WERI-Rb-1 (cell line): ENCODE measurements around the gene FIS1.
"Not testable (repeated sequence)": the region's sequence is repeated elsewhere in the genome, so short reads cannot be mapped to it uniquely, and the experiment has no call there.

Experiments
- DNase-seq: peaks from one replicate; pipeline ENCODE4 v3.0.0-alpha.2; 2020
- H3K27ac ChIP-seq: fragments of 250-450 bp; sonication (Bioruptor Pico); 2 replicates; pipeline ENCODE4 v1.5.1; 2020; ENCODE audit warnings: mild to moderate bottlenecking, moderate library complexity
- H3K27me3 ChIP-seq: fragments of 250-450 bp; sonication (Bioruptor Pico); 2 replicates; pipeline ENCODE4 v1.5.1; 2021; ENCODE audit warnings: mild to moderate bottlenecking, low read depth, moderate library complexity; ENCODE audit not compliant: insufficient read depth, severe bottlenecking
- H3K36me3 ChIP-seq: fragments of 250-450 bp; sonication (Bioruptor Pico); 2 replicates; pipeline ENCODE4 v1.5.1; 2020; ENCODE audit warnings: mild to moderate bottlenecking, moderate library complexity
- H3K4me3 ChIP-seq: 2 replicates; pipeline ENCODE4 v1.5.1; 2011; ENCODE audit warnings: low read depth, mild to moderate bottlenecking, control low read depth, low read length
- H3K9me3 ChIP-seq: fragments of 250-450 bp; sonication (Bioruptor Pico); 2 replicates; pipeline ENCODE4 v1.5.1; 2021; ENCODE audit warnings: mild to moderate bottlenecking, moderate library complexity; ENCODE audit not compliant: severe bottlenecking
- TF ChIP-seq, protein P1 (sequence below): IDR thresholded peaks from 2 replicates; pipeline ENCODE4 v1.5.1; 2011; ENCODE audit warnings: low read depth, mild to moderate bottlenecking, control low read depth, inconsistent platforms, low read length

Gene FIS1

DNA sequence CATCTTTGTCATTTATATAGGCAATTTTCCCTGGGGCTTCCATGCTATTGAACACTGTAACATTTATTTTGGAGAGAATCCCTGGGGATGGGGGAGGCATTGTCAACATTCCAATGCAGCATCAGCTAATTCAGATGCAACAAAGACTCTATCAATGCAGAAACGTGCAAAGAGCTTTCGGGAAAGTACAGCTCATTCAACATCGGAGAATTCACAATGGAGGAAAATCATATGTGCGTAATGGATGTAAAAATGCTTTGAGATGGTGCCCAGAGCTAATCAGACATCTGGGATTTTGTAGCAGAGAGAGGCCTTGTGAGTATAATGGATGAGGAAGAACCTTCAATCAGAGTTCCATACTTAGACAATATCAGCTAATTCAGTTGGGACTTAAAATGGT is 28.3 kb upstream of the FIS1 start:
- Histone ChIP-seq H3K27me3 (peaks cover 18% of the 10 kb centered on the region), H3K9me3 (no peaks in the 10 kb centered on the region), H3K27ac (no peak overlapping the region), H3K36me3 (no peaks in the 10 kb centered on the region), H3K4me3 (no peak overlapping the region)
- TF ChIP-seq, protein P1, sequence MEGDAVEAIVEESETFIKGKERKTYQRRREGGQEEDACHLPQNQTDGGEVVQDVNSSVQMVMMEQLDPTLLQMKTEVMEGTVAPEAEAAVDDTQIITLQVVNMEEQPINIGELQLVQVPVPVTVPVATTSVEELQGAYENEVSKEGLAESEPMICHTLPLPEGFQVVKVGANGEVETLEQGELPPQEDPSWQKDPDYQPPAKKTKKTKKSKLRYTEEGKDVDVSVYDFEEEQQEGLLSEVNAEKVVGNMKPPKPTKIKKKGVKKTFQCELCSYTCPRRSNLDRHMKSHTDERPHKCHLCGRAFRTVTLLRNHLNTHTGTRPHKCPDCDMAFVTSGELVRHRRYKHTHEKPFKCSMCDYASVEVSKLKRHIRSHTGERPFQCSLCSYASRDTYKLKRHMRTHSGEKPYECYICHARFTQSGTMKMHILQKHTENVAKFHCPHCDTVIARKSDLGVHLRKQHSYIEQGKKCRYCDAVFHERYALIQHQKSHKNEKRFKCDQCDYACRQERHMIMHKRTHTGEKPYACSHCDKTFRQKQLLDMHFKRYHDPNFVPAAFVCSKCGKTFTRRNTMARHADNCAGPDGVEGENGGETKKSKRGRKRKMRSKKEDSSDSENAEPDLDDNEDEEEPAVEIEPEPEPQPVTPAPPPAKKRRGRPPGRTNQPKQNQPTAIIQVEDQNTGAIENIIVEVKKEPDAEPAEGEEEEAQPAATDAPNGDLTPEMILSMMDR: no peak
- no peak for DNase-seq

DNA sequence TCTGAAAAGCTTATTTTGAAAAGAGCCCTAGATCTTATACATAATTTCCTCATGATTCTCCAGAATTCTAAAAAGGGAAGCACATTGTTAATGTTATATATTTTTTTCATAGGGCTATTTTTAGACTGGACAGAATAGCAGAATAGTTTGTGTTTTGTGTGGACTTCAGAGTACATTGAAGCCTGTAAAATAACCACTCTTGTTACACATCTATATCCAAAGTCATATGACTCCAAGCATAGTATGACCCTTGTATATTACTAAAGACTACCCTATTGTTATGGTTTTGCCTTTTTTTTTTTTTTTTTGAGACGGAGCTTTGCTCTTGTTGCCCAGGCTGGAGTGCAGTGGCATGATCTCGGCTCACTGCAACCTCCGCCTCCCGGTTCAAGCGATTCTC is 26.1 kb upstream of the FIS1 start:
- no peak overlapping the region for H3K4me3 ChIP-seq
- H3K27me3 ChIP-seq: peaks cover 7% of the 10 kb centered on the region
- H3K36me3 ChIP-seq: no peaks in the 10 kb centered on the region
- H3K9me3 ChIP-seq: no peaks in the 10 kb centered on the region
- H3K27ac ChIP-seq: no peak overlapping the region
- DNase-seq: no peak
- TF ChIP-seq, protein P1: no peak

DNA sequence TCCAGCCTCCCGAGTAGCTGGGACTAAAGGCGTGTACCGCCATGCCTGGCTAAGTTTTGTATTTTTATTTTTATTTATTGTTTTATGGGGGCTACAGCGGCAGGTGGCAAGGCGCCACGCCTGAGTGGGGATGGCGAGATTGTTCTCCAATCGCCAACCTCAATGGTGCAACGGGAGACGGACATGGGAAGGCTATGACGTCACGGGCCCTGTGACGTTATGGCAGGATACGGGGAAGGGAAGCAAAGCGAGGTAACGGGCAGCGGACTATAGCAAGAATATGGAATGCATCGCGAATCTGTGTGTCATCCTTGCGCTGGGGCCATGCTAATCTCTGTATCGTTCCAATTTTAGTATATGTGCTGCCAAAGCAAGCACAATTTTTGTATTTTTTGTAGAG is 24.8 kb upstream of the FIS1 start:
- TF ChIP-seq, protein P1: no peak
- no peak for DNase-seq
- peaks cover 2% of the 10 kb centered on the region for H3K27me3 ChIP-seq
- H3K4me3 ChIP-seq: no peak overlapping the region
- H3K9me3 ChIP-seq: no peaks in the 10 kb centered on the region
- no peaks in the 10 kb centered on the region for H3K36me3 ChIP-seq
- H3K27ac ChIP-seq: no peak overlapping the region

DNA sequence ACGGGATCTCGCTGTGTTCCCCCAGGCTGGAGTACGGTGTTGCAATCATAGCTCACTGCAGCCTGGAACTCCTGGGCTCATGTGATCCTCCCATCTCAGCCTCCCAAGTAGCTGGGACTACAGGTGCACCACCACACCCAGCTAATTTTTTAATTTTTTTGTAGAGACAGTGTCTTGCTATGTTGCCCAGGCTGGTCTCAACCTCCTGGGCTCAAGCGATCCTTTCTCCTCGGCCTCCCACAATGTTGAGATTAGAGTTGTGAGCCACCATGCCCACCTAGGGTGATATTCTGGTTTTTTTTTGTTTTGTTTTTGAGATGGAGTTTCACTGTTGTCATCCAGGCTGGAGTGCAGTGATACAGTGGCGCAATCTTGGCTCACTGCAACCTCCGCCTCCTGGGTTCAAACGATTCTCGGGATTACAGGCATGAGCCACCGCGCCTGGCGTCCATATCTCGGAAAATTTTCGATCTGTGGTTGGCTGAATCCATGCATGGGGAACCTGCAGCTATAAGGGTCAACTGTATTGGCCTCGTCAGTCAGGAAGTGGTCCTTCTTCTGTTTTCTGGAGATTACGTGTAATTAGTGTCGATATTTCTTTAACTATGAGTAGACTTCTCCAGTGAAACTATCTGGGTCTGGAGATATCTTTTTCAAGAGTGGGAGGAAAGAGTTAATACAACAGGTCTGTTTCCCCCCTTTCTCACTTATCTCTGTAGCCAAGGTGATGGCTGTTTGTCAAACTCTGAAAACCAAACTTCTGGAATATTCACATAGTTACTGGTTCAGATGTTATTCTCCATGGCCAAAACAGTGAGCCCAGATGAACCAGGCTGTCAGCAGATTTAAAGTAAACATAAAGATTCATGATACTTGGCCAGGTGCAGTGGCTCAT is 21.0 kb upstream of the FIS1 start:
- Histone ChIP-seq H3K27ac (no peak overlapping the region), H3K4me3 (no peak overlapping the region), H3K27me3 (no peaks in the 10 kb centered on the region), H3K9me3 (no peaks in the 10 kb centered on the region), H3K36me3 (no peaks in the 10 kb centered on the region)
- TF ChIP-seq, protein P1: no peak
- DNase-seq: no peak

DNA sequence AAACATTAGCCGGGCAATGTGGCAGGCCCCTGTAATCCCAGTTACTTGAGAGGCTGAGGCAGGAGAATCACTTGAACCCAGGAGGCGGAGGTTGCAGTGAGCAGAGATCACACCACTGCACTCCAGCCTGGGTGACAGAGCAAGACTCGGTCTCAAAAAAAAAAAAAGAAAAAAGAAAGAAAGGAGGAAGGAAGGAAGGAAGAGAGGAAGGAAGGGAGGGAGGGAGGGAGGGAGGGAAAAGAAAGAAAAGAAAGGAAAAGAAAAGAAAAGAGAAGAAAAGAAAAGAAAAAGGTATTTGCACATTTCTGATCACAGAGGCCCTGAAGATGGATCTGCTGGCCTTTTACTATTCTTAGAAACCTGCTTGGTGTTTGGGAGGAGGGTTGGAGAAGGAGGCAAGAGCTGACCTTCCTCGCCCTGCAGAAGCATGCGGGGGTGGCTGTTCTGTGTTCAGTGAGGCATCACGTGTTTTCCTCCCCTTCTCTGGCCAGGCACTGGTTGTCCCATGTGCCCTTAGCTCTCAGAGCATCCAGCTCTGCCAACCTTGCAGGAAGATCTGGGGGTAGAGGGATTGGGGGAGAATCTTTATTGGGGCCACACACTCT is 19.3 kb upstream of the FIS1 start:
- DNase-seq, H3K36me3 ChIP-seq, H3K9me3 ChIP-seq, H3K4me3 ChIP-seq, H3K27me3 ChIP-seq, H3K27ac ChIP-seq: not testable (repeated sequence)

DNA sequence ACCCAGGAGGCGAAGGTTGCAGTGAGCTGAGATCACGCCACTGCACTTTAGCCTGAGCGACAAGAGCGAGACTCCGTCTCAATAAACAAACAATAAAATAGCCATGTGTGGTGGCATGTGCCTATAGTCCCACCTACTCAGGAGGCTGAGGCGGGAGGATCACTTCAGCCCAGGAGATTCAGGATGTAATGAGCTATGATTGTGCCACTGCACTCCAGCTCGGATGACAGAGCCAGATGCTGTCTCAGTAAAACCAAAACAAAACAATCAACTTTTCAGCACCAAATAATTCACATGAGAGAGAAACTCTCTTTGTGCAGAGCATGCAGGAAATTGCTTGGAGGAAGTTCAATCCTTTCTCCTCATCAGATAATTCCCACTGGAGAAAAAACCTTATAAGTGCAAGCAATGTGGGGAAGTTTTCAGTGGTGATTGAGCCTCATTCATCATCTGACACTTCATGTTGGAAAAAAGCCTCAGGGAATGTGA is 13.4 kb upstream of the FIS1 start:
- Histone ChIP-seq H3K27me3 (peaks cover 57% of the 10 kb centered on the region), H3K9me3 (no peaks in the 10 kb centered on the region), H3K27ac (no peak overlapping the region), H3K4me3 (no peak overlapping the region), H3K36me3 (no peaks in the 10 kb centered on the region)
- TF ChIP-seq, protein P1: no peak
- DNase-seq: no peak
